GM12878 (cell line): ENCODE data around the gene MED13L. TPM values are rescaled to one million over a fixed set of nuclear protein-coding genes. Genes with fewer than 3 reads are reported as not detected.

ENCODE experiments used
- ATAC-seq: fragments of 200-7000 bp; cut with Tn5 transposase; 3 replicates; pipeline ENCODE4 v1.9.1; 2020; ENCODE audit warnings: mild to moderate bottlenecking, moderate library complexity
- Bru-seq: library from RNA; stranded (reverse); fragments of 400-500 nt; gene quantifications from one replicate; lab custom pipeline; 2021; lab: Mats Ljungman, UMichigan
- BruChase-seq, 2 experiments: library from RNA; stranded (reverse); fragments of 400-500 nt; gene quantifications; one replicate each; lab custom pipeline; 2021; lab: Mats Ljungman, UMichigan
- BruUV-seq: library from RNA; stranded (reverse); fragments of 400-500 nt; replicated peaks from 2 replicates; lab custom pipeline; 2021; lab: Mats Ljungman, UMichigan
- CTCF ChIA-PET: fragments of 300-600 bp; sonication (Branson Sonifier 250); formaldehyde crosslinking; extraction: SDS; loops from one replicate; lab custom pipeline; 2021; ENCODE audit warnings: inconsistent platforms; lab: Yijun Ruan, JAX
- POLR2A ChIA-PET: fragments of 350-600 bp; formaldehyde crosslinking; extraction: SDS; loops from one replicate; lab custom pipeline; 2021; ENCODE audit warnings: inconsistent platforms; lab: Charles Lee
- RAD21 ChIA-PET: fragments of 300-600 bp; sonication (Branson Sonifier 250); formaldehyde crosslinking; loops from one replicate; lab custom pipeline; 2023; ENCODE audit warnings: antibody characterized with exemption; ENCODE audit not compliant: unreplicated experiment; lab: Charles Lee
- SMC1A ChIA-PET: fragments of 300-600 bp; sonication (Branson Sonifier 250); formaldehyde crosslinking; loops from one replicate; lab custom pipeline; 2023; ENCODE audit not compliant: unreplicated experiment, uncharacterized antibody; lab: Charles Lee
- DNase-seq: peaks from one replicate; pipeline ENCODE4 v3.0.0-alpha.2; 2011; ENCODE audit warnings: low read depth, low spot score
- FAIRE-seq: peaks from 3 replicates; lab custom pipeline; 2011; peaks lifted over from hg19 to GRCh38; lab: Jason Lieb, UNC
- H2AFZ ChIP-seq: 2 replicates; pipeline ENCODE4 v1.6.0; 2011; ENCODE audit warnings: low read depth, low read length, control low read depth; ENCODE audit not compliant: control insufficient read depth
- H3K27ac ChIP-seq: 2 replicates; pipeline ENCODE4 v1.5.1; 2011; ENCODE audit warnings: control low read depth; ENCODE audit not compliant: control insufficient read depth, insufficient read depth
- H3K27me3 ChIP-seq, 2 experiments: replicated peaks in 1 of 2; 2 replicates each; pipeline versions ENCODE4 v1.6.0 to v1.6.1; 2011; ENCODE audit warnings: low read length in 1 of 2; ENCODE audit not compliant: control insufficient read depth in 2 of 2, insufficient read depth in 2 of 2
- H3K36me3 ChIP-seq, 2 experiments: 2 replicates each; pipeline ENCODE4 v1.5.1; 2011; ENCODE audit warnings: low read length in 1 of 2; ENCODE audit not compliant: control insufficient read depth in 2 of 2, insufficient read depth in 2 of 2
- H3K4me1 ChIP-seq: 2 replicates; pipeline ENCODE4 v1.6.1; 2011; ENCODE audit warnings: mild to moderate bottlenecking, low read length, moderate library complexity, mixed read lengths; ENCODE audit not compliant: control insufficient read depth, insufficient read depth
- H3K4me2 ChIP-seq: 2 replicates; pipeline ENCODE4 v1.6.0; 2011; ENCODE audit warnings: control low read depth; ENCODE audit not compliant: control insufficient read depth, insufficient read depth
- H3K4me3 ChIP-seq: fragments of 200-600 bp; sonication (generic); 2 replicates; pipeline ENCODE4 v1.5.1; 2016
- H3K79me2 ChIP-seq: 2 replicates; pipeline ENCODE4 v1.6.0; 2011; ENCODE audit warnings: low read length; ENCODE audit not compliant: control insufficient read depth, insufficient read depth
- H3K9ac ChIP-seq: 2 replicates; pipeline ENCODE4 v1.8.0; 2011; ENCODE audit warnings: low read length, control low read depth, mixed read lengths; ENCODE audit not compliant: control insufficient read depth, insufficient read depth
- H3K9me3 ChIP-seq: replicated peaks from 3 replicates; pipeline ENCODE4 v1.5.1; 2011; ENCODE audit warnings: mild to moderate bottlenecking, low read length; ENCODE audit not compliant: control insufficient read depth, insufficient read depth
- H4K20me1 ChIP-seq: 2 replicates; pipeline ENCODE4 v1.6.0; 2011; ENCODE audit not compliant: control insufficient read depth, insufficient read depth
- BHLHE40 ChIP-seq, 2 experiments: fragments of 450-650 bp in 1 of 2; IDR thresholded peaks; 2 replicates each; pipeline ENCODE4 v1.6.1; 2011 to 2017; ENCODE audit warnings: low read depth in 2 of 2, borderline replicate concordance in 1 of 2, improper control_type of control experiment in 1 of 2, low read length in 1 of 2, mild to moderate bottlenecking in 1 of 2
- BMI1 ChIP-seq: fragments of 450-650 bp; IDR thresholded peaks from 2 replicates; pipeline ENCODE4 v1.6.1; 2016; ENCODE audit warnings: mild to moderate bottlenecking, moderate library complexity, borderline replicate concordance
- CBX3 ChIP-seq: fragments of 200-600 bp; sonication (generic); IDR thresholded peaks from 2 replicates; pipeline ENCODE4 v1.6.1; 2016; ENCODE audit warnings: low read depth, borderline replicate concordance
- HDGF ChIP-seq: fragments of 450-650 bp; IDR thresholded peaks from 2 replicates; pipeline ENCODE4 v1.6.1; 2016; ENCODE audit warnings: antibody characterized with exemption
- KLF5 ChIP-seq: fragments of 450-650 bp; IDR thresholded peaks from 2 replicates; pipeline ENCODE4 v1.6.1; 2014; ENCODE audit warnings: mild to moderate bottlenecking; ENCODE audit not compliant: partially characterized antibody
- NFYB ChIP-seq: IDR thresholded peaks from 2 replicates; pipeline ENCODE4 v1.6.1; 2011; ENCODE audit warnings: low read depth, mild to moderate bottlenecking, low read length, improper control_type of control experiment, moderate library complexity; ENCODE audit not compliant: insufficient read depth
- POLR2A ChIP-seq: IDR thresholded peaks from 2 replicates; pipeline ENCODE4 v1.6.1; 2011; ENCODE audit warnings: low read depth, mild to moderate bottlenecking, low read length
- RUNX3 ChIP-seq: IDR thresholded peaks from 2 replicates; pipeline ENCODE4 v1.6.1; 2012; ENCODE audit warnings: low read length, inconsistent platforms
- SMAD1 ChIP-seq: fragments of 450-650 bp; IDR thresholded peaks from 2 replicates; pipeline ENCODE4 v1.6.1; 2018; ENCODE audit warnings: mild to moderate bottlenecking, low read depth; ENCODE audit not compliant: partially characterized antibody
- TCF12 ChIP-seq: IDR thresholded peaks from 2 replicates; pipeline ENCODE4 v1.6.1; 2011; ENCODE audit warnings: low read depth, mild to moderate bottlenecking, low read length
- WGBS: methylation state at CpG from one replicate; pipeline ENCODE4 v1.1.6; 2016; ENCODE audit warnings: low lambda C conversion rate; ENCODE audit not compliant: insufficient replicate concordance, insufficient coverage; ENCODE audit errors: missing lambda C conversion rate; 5-methylcytosine and 5-hydroxymethylcytosine counted together
- in situ Hi-C: fragments of 300-500 bp; cut with MboI; formaldehyde crosslinking; loops from 9 replicates; pipeline ENCODE4 v1.14.3; 2018; ENCODE audit warnings: mixed read lengths
- intact Hi-C: fragments of 100-400 bp; cut with micrococcal nuclease; formaldehyde crosslinking; loops from one replicate; pipeline ENCODE4 v1.14.2; 2022; ENCODE audit not compliant: unreplicated experiment
- long read RNA-seq, 2 experiments: library from polyadenylated mRNA; unstranded; transcript quantifications; one replicate each; pipeline ENCODE4 v2.0.0, GENCODE V29; 2019 to 2020
- polyA minus RNA-seq, 3 experiments: library from RNA; depleted of rRNA, polyadenylated mRNA; stranded (reverse); fragments of >200 nt; gene quantifications; 2 replicates each; pipeline ENCODE4 v1.2.3, GENCODE V29; 2011
- polyA plus RNA-seq, 11 experiments: library from polyadenylated mRNA; depleted of rRNA in 4 of 11; unstranded in 6 of 11; stranded (reverse) in 5 of 11; fragments of >200 nt; fragmentation: Nextera tagmentation in 4 of 11; fragmentation: Illumina TruSeq in 1 of 11; extraction: Ambion mirVana in 4 of 11; extraction: Trizol in 1 of 11; gene quantifications; 1 replicate in 1 of 11; 2 replicates in 10 of 11; pipeline versions ENCODE4 v1.2.1 to v1.2.3, GENCODE V29; 2011 to 2016; ENCODE audit warnings: inconsistent platforms in 2 of 11, missing spikeins in 2 of 11, low read depth in 1 of 11
- total RNA-seq, 4 experiments: library from RNA; depleted of rRNA in 3 of 4; stranded (reverse); fragments of >200 nt in 3 of 4; fragmentation: Illumina TruSeq in 1 of 4; extraction: Trizol in 1 of 4; gene quantifications; 2 replicates each; pipeline versions ENCODE4 v1.2.1 to v1.2.3, GENCODE V29; 2013 to 2021
- TF ChIP-seq, protein P1 (sequence below): fragments of 450-650 bp; IDR thresholded peaks from 2 replicates; pipeline ENCODE4 v1.6.1; 2017; ENCODE audit warnings: antibody characterized with exemption, mild to moderate bottlenecking, moderate library complexity
- TF ChIP-seq, protein P2 (sequence below): IDR thresholded peaks from 2 replicates; pipeline ENCODE4 v1.6.1; 2012; ENCODE audit warnings: low read length, inconsistent platforms
- TF ChIP-seq, protein P3 (sequence below): IDR thresholded peaks from 2 replicates; pipeline ENCODE4 v1.6.1; 2011; ENCODE audit warnings: mild to moderate bottlenecking, low read depth, low read length, moderate library complexity; ENCODE audit not compliant: insufficient replicate concordance

The MED13L gene
- 224 and 236 TPM in 2 replicates for total RNA-seq (2013; cell fraction: nucleolus; rRNA removed)
- total RNA-seq (2014; rRNA removed) (16.4 and 19.7 TPM in 2 replicates), total RNA-seq (2014; rRNA removed; fragmentation: Illumina TruSeq; extraction: Trizol) (20.2 and 21.9 TPM in 2 replicates), total RNA-seq (2021) (22.8 and 30.1 TPM in 2 replicates), polyA plus RNA-seq (2011; rRNA removed) (8.0 and 8.7 TPM in 2 replicates), polyA plus RNA-seq (2014; fragmentation: Illumina TruSeq; extraction: Trizol) (12.9 and 14.9 TPM in 2 replicates), polyA plus RNA-seq (2014; fragmentation: Nextera tagmentation; extraction: Ambion mirVana) (1 to 10 TPM; 3.7 to 7.5 TPM), polyA plus RNA-seq (2014; rRNA removed) (9.0 and 9.5 TPM in 2 replicates), polyA plus RNA-seq (2016; fragmentation: Nextera tagmentation; extraction: Ambion mirVana) (1 to 10 TPM; 5.0 to 6.3 TPM), polyA minus RNA-seq (2011; rRNA and poly(A)+ RNA removed) (35.9 and 49.2 TPM in 2 replicates), Bru-seq, nascent RNA (percentile 73 among the genes with signal in this experiment), BruChase-seq, experiment 1, labeled RNA remaining after a 6-hour chase (percentile 66 among the genes with signal in this experiment), BruChase-seq, experiment 2, labeled RNA remaining after a 2-hour chase (percentile 66 among the genes with signal in this experiment)
- polyA plus RNA-seq (2011; ENCODE audit: low read depth), result 11.9 TPM
- polyA plus RNA-seq (2011; cell fraction: cytosol; rRNA removed), result 5.3 and 5.8 TPM in 2 replicates
- 14.9 and 19.6 TPM in 2 replicates for polyA plus RNA-seq (2011; cell fraction: nucleus; rRNA removed)
- 9.9 and 14.1 TPM in 2 replicates for polyA plus RNA-seq (2012)
- 10.8 and 16.2 TPM in 2 replicates for polyA minus RNA-seq (2011; cell fraction: cytosol; rRNA and poly(A)+ RNA removed)
- polyA minus RNA-seq (2011; cell fraction: nucleus; rRNA and poly(A)+ RNA removed), result 31.4 and 61.8 TPM in 2 replicates
- long read RNA-seq, experiment 1, result 0 reads
- long read RNA-seq, experiment 2, result 0 reads

DNA sequence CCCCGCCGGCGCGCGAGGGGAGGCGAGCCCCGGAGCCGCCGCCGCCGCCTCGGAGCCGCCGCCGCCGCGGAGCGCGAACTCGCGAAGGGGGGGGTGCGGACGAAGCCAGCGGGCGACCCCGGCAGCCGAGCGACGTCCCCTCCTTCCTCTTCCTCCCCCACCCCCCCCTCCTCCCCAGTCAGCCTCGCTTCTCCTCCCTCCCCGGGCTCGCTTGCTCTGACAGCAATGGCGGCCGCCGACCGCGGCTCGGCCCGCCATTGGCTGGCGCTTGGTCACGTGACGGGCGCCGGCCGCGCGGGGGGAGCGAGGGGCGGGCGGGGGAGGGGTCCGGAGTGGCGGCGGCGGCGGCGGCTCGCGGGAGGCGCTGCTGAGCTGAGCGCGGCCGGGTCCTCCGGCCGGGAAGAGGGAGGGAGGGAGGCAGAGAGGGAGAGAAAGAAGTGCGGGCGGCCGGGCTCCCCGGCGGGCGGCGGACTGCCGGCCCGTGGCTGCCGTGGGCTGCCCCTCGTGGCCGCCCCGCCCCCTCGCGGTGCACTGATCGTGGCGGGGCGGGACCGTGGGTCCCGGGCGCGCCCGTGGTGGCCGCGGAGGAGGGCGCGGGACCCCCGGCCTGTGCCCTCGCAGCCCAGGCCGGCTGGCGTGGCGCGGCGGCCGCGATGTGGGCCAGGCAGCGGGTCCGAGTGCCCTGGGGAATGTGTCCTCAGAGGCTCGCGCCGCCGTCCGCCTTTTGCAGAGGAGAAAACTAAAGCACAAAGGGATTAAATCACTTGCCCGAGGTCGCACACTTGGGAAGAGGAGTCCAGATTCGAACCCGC is at the start of gene MED13L:
TSS of gene MED13L (minus strand) at position 227 of the 812 bp plus-strand sequence. CDS start 562 bp downstream, outside the sequence.
- BruUV-seq, result no TSS peak
- WGBS, result 2% methylated on average over 29 of the region's 111 CpGs
- H3K9me3 ChIP-seq, result no peaks in the 10 kb centered on the region
- H3K36me3 ChIP-seq, result no peaks in the 10 kb centered on the region
- peak; percentile 82 for ATAC-seq
- in situ Hi-C loops, result no loop called here
- ChIA-PET RAD21 (interaction anchor here (0.7 to 1.6 kb wide), 2 partner anchors 82 to 281 kb away, joined by 3 to 6 read pairs; partner anchors contain the start of gene MAP1LC3B2), SMC1A (interaction anchor here (1.3 kb wide), 1 partner anchor 279 kb away, joined by 3 read pairs; no protein-coding TSS in a partner anchor), CTCF (interaction anchor here (0.7 kb wide), 1 partner anchor 281 kb away, joined by 5 read pairs; no protein-coding TSS in a partner anchor), POLR2A (interaction anchor here (1.1 kb wide), 1 partner anchor 282 kb away, joined by 3 read pairs; no protein-coding TSS in a partner anchor)
- H3K79me2 ChIP-seq, result peaks cover 8% of the 10 kb centered on the region
- peak within 1 kb of the TSS; percentile 81 for H3K4me3 ChIP-seq
- no peaks in the 10 kb centered on the region for H3K4me1 ChIP-seq
- intact Hi-C loops, result loop anchor here (1.0 to 5.0 kb wide), 5 partner anchors 60 to 420 kb away; partner anchors contain the start of gene MAP1LC3B2
- no peaks in the 10 kb centered on the region; the same call in 1 of the 2 replicates for H4K20me1 ChIP-seq
- peak within 1 kb of the TSS; percentile 43; the same call in 1 of the 2 replicates for H3K27ac ChIP-seq
- peaks cover 0 to 11% of the 10 kb centered on the region in 2 experiments; a peak in 2 of 4 replicates for H3K27me3 ChIP-seq
- H3K9ac ChIP-seq, result peak within 1 kb of the TSS; percentile 54
- DNase-seq, result no peak
- peak within 1 kb of the TSS; percentile 80 for H3K4me2 ChIP-seq
- H2AFZ ChIP-seq, result peak within 1 kb of the TSS; percentile 35
- FAIRE-seq, result no peak
- no peak for TF ChIP-seq KLF5
- TF ChIP-seq RUNX3, result no peak
- no peak for TF ChIP-seq BMI1
- no peak for TF ChIP-seq SMAD1
- TF ChIP-seq TCF12, result 0 out of 2 replicates have a peak, but pooled peaks have one; percentile 6
- TF ChIP-seq, protein P1, sequence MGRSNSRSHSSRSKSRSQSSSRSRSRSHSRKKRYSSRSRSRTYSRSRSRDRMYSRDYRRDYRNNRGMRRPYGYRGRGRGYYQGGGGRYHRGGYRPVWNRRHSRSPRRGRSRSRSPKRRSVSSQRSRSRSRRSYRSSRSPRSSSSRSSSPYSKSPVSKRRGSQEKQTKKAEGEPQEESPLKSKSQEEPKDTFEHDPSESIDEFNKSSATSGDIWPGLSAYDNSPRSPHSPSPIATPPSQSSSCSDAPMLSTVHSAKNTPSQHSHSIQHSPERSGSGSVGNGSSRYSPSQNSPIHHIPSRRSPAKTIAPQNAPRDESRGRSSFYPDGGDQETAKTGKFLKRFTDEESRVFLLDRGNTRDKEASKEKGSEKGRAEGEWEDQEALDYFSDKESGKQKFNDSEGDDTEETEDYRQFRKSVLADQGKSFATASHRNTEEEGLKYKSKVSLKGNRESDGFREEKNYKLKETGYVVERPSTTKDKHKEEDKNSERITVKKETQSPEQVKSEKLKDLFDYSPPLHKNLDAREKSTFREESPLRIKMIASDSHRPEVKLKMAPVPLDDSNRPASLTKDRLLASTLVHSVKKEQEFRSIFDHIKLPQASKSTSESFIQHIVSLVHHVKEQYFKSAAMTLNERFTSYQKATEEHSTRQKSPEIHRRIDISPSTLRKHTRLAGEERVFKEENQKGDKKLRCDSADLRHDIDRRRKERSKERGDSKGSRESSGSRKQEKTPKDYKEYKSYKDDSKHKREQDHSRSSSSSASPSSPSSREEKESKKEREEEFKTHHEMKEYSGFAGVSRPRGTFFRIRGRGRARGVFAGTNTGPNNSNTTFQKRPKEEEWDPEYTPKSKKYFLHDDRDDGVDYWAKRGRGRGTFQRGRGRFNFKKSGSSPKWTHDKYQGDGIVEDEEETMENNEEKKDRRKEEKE, result no peak
- TF ChIP-seq POLR2A, result peak; percentile 75
- TF ChIP-seq, protein P2, sequence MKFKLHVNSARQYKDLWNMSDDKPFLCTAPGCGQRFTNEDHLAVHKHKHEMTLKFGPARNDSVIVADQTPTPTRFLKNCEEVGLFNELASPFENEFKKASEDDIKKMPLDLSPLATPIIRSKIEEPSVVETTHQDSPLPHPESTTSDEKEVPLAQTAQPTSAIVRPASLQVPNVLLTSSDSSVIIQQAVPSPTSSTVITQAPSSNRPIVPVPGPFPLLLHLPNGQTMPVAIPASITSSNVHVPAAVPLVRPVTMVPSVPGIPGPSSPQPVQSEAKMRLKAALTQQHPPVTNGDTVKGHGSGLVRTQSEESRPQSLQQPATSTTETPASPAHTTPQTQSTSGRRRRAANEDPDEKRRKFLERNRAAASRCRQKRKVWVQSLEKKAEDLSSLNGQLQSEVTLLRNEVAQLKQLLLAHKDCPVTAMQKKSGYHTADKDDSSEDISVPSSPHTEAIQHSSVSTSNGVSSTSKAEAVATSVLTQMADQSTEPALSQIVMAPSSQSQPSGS, result no peak
- TF ChIP-seq HDGF, result no peak
- no peak for TF ChIP-seq CBX3
- TF ChIP-seq, protein P3, sequence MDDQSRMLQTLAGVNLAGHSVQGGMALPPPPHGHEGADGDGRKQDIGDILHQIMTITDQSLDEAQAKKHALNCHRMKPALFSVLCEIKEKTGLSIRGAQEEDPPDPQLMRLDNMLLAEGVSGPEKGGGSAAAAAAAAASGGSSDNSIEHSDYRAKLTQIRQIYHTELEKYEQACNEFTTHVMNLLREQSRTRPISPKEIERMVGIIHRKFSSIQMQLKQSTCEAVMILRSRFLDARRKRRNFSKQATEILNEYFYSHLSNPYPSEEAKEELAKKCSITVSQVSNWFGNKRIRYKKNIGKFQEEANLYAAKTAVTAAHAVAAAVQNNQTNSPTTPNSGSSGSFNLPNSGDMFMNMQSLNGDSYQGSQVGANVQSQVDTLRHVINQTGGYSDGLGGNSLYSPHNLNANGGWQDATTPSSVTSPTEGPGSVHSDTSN, result no peak
- peak; percentile 54; the same call in 1 of the 2 replicates for TF ChIP-seq NFYB
- TF ChIP-seq BHLHE40 (IDR thresholded peaks at IDR 0.05; ENCODE audit: borderline replicate concordance in 1 of 2, low read depth in 2 of 2, low read length in 1 of 2), result peak in 1 of 2 experiments; percentile 83; a peak in 2 of 4 replicates
